Panc1 (cell line): ENCODE measurements around the gene TTC23L. TPM values are rescaled to one million over a fixed set of nuclear protein-coding genes. Genes with fewer than 3 reads are reported as not detected.

Source experiments
- ATAC-seq: fragments of 200-7000 bp; cut with Tn5 transposase; 2 replicates; pipeline ENCODE4 v1.9.1; 2020; ENCODE audit warnings: mild to moderate bottlenecking, moderate library complexity
- BruUV-seq: library from RNA; stranded (reverse); fragments of 400-500 nt; replicated peaks from 2 replicates; lab custom pipeline; 2021; lab: Mats Ljungman, UMichigan
- CTCF ChIA-PET: fragments of 300-600 bp; sonication (Branson Sonifier 250); formaldehyde crosslinking; loops from one replicate; lab custom pipeline; 2022; ENCODE audit warnings: antibody characterized with exemption; lab: Charles Lee
- POLR2A ChIA-PET: fragments of 300-600 bp; sonication (Branson Sonifier 250); formaldehyde crosslinking; loops from one replicate; lab custom pipeline; 2022; ENCODE audit warnings: antibody characterized with exemption; lab: Charles Lee
- DNase-seq: peaks from one replicate; pipeline ENCODE4 v3.0.0-alpha.2; 2010; ENCODE audit warnings: low read depth, low spot score
- H3K27ac ChIP-seq: 2 replicates; pipeline ENCODE4 v1.5.1; 2011; ENCODE audit warnings: mild to moderate bottlenecking, low read length, inconsistent platforms
- H3K27me3 ChIP-seq: fragments of 200-500 bp; sonication (Bioruptor generic); 2 replicates; pipeline ENCODE4 v1.6.0; 2014; ENCODE audit warnings: low read length, inconsistent platforms; ENCODE audit not compliant: control insufficient read depth, insufficient read depth
- H3K36me3 ChIP-seq: fragments of 200-500 bp; sonication (Bioruptor generic); 2 replicates; pipeline ENCODE4 v1.5.1; 2014; ENCODE audit warnings: inconsistent platforms, mild to moderate bottlenecking, low read length, moderate library complexity; ENCODE audit not compliant: control insufficient read depth, insufficient read depth
- H3K4me1 ChIP-seq: 2 replicates; pipeline ENCODE4 v1.5.1; 2011; ENCODE audit warnings: inconsistent platforms, mild to moderate bottlenecking, low read length, moderate library complexity; ENCODE audit not compliant: control insufficient read depth, insufficient read depth
- H3K4me3 ChIP-seq, 2 experiments: 2 replicates each; pipeline ENCODE4 v1.5.1; 2011 to 2012; ENCODE audit warnings: low read depth in 2 of 2, low read length in 2 of 2, mild to moderate bottlenecking in 2 of 2, inconsistent platforms in 1 of 2, moderate library complexity in 1 of 2
- H3K9me3 ChIP-seq: fragments of 200-500 bp; sonication (Bioruptor generic); 2 replicates; pipeline ENCODE4 v1.5.1; 2014; ENCODE audit warnings: low read depth, mild to moderate bottlenecking, inconsistent platforms, low read length, moderate library complexity; ENCODE audit not compliant: control insufficient read depth, insufficient read depth
- POLR2AphosphoS5 ChIP-seq: IDR thresholded peaks from 2 replicates; pipeline ENCODE4 v1.6.1; 2012; ENCODE audit warnings: mild to moderate bottlenecking, low read depth, low read length, moderate library complexity
- SIN3A ChIP-seq: IDR thresholded peaks from 2 replicates; pipeline ENCODE4 v1.6.1; 2012; ENCODE audit warnings: low read depth, mild to moderate bottlenecking, low read length, moderate library complexity, borderline replicate concordance; ENCODE audit not compliant: insufficient read depth
- TCF7L2 ChIP-seq: IDR thresholded peaks from 2 replicates; pipeline ENCODE4 v1.6.1; 2011; ENCODE audit warnings: mild to moderate bottlenecking, low read depth, low read length, inconsistent platforms
- in situ Hi-C: cut with HindIII; loops from 2 replicates; pipeline ENCODE4 v1.10.0; 2016; ENCODE audit warnings: low sequenced_read_pairs, low pct_unique_long_range_greater_than_20kb
- intact Hi-C: fragments of 100-400 bp; cut with micrococcal nuclease; formaldehyde crosslinking; loops from one replicate; pipeline ENCODE4 v1.10.0; 2022; ENCODE audit not compliant: unreplicated experiment
- total RNA-seq: library from RNA; stranded (reverse); gene quantifications from one replicate; pipeline ENCODE4 v1.2.1, GENCODE V29; 2021; ENCODE audit not compliant: unreplicated experiment
- TF ChIP-seq, protein P1 (sequence below): fragments of 450-650 bp; IDR thresholded peaks from 2 replicates; pipeline ENCODE4 v1.5.1; 2017; ENCODE audit warnings: mild to moderate bottlenecking
- TF ChIP-seq, protein P2 (sequence below), 2 experiments: IDR thresholded peaks; 2 replicates each; pipeline ENCODE4 v1.6.1; 2011 to 2012; ENCODE audit warnings: low read depth in 2 of 2, control low read depth in 1 of 2, low read length in 1 of 2, mild to moderate bottlenecking in 1 of 2, moderate library complexity in 1 of 2; ENCODE audit not compliant: insufficient read depth in 1 of 2

The TTC23L gene
- total RNA-seq, 1 experiment from 2014 or later, result not detected

DNA sequence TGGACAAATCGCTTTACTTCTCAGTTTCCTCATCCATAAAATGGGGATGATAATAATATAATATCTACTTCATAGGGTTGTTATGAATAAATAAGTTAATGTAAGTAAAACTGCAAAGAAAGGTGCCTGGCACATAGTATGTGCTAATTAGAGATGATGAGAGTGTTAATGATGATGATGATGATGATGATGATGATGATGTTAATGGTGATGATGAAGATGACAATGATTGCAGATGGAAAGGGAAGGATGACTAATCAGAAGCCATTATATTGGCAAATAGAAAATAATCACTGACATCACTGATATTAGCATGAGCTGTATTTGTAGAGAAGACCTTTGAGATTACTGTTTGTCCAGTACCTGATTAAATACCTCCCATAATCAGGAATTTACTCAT lies 55.8 kb downstream of the TTC23L start:
- no peak overlapping the region for H3K4me3 ChIP-seq
- no peaks in the 10 kb centered on the region for H3K9me3 ChIP-seq
- H3K27me3 ChIP-seq, result peaks cover 3% of the 10 kb centered on the region; the same call in 1 of the 2 replicates
- no peak overlapping the region for H3K27ac ChIP-seq
- intact Hi-C loops, result loop anchor here (10.0 kb wide), 1 partner anchor 240 kb away; the partner anchor contains the start of gene RAI14
- TF ChIP-seq POLR2AphosphoS5 (no peak), TCF7L2 (no peak), SIN3A (no peak)
- TF ChIP-seq, protein P1, sequence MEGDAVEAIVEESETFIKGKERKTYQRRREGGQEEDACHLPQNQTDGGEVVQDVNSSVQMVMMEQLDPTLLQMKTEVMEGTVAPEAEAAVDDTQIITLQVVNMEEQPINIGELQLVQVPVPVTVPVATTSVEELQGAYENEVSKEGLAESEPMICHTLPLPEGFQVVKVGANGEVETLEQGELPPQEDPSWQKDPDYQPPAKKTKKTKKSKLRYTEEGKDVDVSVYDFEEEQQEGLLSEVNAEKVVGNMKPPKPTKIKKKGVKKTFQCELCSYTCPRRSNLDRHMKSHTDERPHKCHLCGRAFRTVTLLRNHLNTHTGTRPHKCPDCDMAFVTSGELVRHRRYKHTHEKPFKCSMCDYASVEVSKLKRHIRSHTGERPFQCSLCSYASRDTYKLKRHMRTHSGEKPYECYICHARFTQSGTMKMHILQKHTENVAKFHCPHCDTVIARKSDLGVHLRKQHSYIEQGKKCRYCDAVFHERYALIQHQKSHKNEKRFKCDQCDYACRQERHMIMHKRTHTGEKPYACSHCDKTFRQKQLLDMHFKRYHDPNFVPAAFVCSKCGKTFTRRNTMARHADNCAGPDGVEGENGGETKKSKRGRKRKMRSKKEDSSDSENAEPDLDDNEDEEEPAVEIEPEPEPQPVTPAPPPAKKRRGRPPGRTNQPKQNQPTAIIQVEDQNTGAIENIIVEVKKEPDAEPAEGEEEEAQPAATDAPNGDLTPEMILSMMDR, result no peak
- TF ChIP-seq, protein P2, sequence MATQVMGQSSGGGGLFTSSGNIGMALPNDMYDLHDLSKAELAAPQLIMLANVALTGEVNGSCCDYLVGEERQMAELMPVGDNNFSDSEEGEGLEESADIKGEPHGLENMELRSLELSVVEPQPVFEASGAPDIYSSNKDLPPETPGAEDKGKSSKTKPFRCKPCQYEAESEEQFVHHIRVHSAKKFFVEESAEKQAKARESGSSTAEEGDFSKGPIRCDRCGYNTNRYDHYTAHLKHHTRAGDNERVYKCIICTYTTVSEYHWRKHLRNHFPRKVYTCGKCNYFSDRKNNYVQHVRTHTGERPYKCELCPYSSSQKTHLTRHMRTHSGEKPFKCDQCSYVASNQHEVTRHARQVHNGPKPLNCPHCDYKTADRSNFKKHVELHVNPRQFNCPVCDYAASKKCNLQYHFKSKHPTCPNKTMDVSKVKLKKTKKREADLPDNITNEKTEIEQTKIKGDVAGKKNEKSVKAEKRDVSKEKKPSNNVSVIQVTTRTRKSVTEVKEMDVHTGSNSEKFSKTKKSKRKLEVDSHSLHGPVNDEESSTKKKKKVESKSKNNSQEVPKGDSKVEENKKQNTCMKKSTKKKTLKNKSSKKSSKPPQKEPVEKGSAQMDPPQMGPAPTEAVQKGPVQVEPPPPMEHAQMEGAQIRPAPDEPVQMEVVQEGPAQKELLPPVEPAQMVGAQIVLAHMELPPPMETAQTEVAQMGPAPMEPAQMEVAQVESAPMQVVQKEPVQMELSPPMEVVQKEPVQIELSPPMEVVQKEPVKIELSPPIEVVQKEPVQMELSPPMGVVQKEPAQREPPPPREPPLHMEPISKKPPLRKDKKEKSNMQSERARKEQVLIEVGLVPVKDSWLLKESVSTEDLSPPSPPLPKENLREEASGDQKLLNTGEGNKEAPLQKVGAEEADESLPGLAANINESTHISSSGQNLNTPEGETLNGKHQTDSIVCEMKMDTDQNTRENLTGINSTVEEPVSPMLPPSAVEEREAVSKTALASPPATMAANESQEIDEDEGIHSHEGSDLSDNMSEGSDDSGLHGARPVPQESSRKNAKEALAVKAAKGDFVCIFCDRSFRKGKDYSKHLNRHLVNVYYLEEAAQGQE (IDR thresholded peaks at IDR 0.05; ENCODE audit: insufficient read depth in 1 of 2, low read depth in 2 of 2, low read length in 1 of 2), result no peak
- ChIA-PET CTCF (no interaction called here), POLR2A (no interaction called here)
- ATAC-seq (no peak), DNase-seq (no peak)
- no TSS peak for BruUV-seq
- in situ Hi-C loops, result no loop called here
- no peaks in the 10 kb centered on the region for H3K4me1 ChIP-seq
- H3K36me3 ChIP-seq, result no peaks in the 10 kb centered on the region

DNA sequence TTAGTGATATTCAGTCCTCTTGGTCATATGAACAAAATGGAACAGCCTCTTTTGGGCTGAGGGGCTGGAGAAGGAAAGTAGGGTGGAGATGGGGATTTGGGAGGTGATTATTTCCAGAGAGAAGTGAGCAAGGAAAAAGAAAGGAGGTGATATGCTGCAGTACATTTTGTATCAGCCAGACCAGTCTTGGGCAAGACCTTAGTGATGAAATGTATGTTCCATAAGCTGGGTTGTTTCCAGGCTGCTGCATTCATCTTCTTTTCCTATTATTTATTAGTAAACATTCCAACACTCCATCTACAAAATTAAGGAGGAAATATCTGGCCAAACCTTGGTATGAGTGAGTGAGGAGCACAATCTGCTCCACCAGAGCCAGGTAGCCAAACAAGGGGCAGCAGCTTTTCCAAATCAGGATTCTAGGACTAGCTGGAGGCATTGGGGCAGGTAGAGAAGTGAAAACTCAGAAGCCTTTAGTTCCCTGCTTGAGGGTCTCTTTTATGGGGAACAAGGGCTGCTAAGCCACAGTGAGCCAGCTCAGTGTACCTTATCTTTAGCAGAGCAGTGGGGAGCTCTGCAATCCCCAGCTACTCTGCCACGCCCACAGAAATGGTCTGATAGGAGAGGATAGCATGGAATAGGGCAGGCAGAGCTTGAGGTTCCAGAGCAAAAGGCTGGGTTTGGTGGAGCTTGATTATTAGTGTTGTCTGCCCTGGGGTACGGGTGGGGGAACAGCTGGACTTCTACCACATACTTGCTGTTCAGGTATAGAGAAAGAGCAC lies 56.9 kb downstream of the TTC23L start:
- in situ Hi-C loops, result no loop called here
- Histone ChIP-seq H3K9me3 (no peaks in the 10 kb centered on the region), H3K4me3 (no peak overlapping the region), H3K27me3 (peaks cover 3% of the 10 kb centered on the region; the same call in 1 of the 2 replicates), H3K36me3 (no peaks in the 10 kb centered on the region), H3K27ac (no peak overlapping the region), H3K4me1 (no peaks in the 10 kb centered on the region)
- DNase-seq (no peak), ATAC-seq (no peak)
- no peak for TF ChIP-seq SIN3A
- TF ChIP-seq TCF7L2, result no peak
- TF ChIP-seq, protein P1, result no peak
- TF ChIP-seq POLR2AphosphoS5, result no peak
- TF ChIP-seq, protein P2 (IDR thresholded peaks at IDR 0.05; ENCODE audit: insufficient read depth in 1 of 2, low read depth in 2 of 2, low read length in 1 of 2), result no peak
- BruUV-seq, result no TSS peak
- ChIA-PET CTCF (interaction anchor here (1.6 kb wide), 1 partner anchor 410 kb away, joined by 6 read pairs; no protein-coding TSS in a partner anchor), POLR2A (no interaction called here)
- intact Hi-C loops, result loop anchor here (10.0 kb wide), 1 partner anchor 241 kb away; the partner anchor contains the start of gene RAI14
